ENCODE data around the gene RTN1. TPM values are rescaled to one million over a fixed set of nuclear protein-coding genes. Genes with fewer than 3 reads are reported as not detected.

RTN1 gene
- total and polyA plus RNA-seq, 2 experiments from 2014 or later: 0.15 TPM; not detected in 1

GRCh38 chr14:59588101-59588500 lies 282.5 kb downstream of the RTN1 start:
- in situ Hi-C loops (cut with MboI): no loop called here
- Histone ChIP-seq H3K4me2 (ENCODE audit: unreplicated experiment) (no peak overlapping the region), H3K4me1 (ENCODE audit: insufficient read depth) (no peaks in the 10 kb centered on the region), H4K20me1 (ENCODE audit: insufficient read depth) (no peaks in the 10 kb centered on the region), H3F3A (ENCODE audit: insufficient read depth) (no peaks in the 10 kb centered on the region), H3K9me2 (ENCODE audit: insufficient read depth) (no peaks in the 10 kb centered on the region), H3K27me3 (replicated peaks; ENCODE audit: insufficient read depth) (no peaks in the 10 kb centered on the region; the same call in 1 of the 2 replicates), H3K4me3 (no peak overlapping the region), H3K9me3 (ENCODE audit: low read depth) (no peaks in the 10 kb centered on the region), H3K79me2 (ENCODE audit: insufficient read depth) (no peaks in the 10 kb centered on the region), H3K9ac (no peak overlapping the region), H3K36me3 (ENCODE audit: low read depth) (no peaks in the 10 kb centered on the region), H2AFZ (no peak overlapping the region), H3K27ac (no peak overlapping the region)
- TF ChIP-seq EZH2phosphoT487 (IDR thresholded peaks at IDR 0.05; ENCODE audit: insufficient read depth, low read depth) (no peak), EZH2 (IDR thresholded peaks at IDR 0.05; ENCODE audit: insufficient read depth, poor library complexity, severe bottlenecking) (no peak)
- WGBS, 2 experiments (ENCODE audit: low coverage in 1 of 2, low lambda C conversion rate in 2 of 2, missing lambda C conversion rate in 2 of 2): 41 to 57% methylated on average over 3 of the region's 3 CpGs
- DNase-seq: no peak

GRCh38 chr14:59585891-59586554 lies 284.6 kb downstream of the RTN1 start:
- no peaks in the 10 kb centered on the region for H3K4me1 ChIP-seq (ENCODE audit: insufficient read depth)
- TF ChIP-seq EZH2phosphoT487 (IDR thresholded peaks at IDR 0.05; ENCODE audit: insufficient read depth, low read depth): no peak
- no peak for TF ChIP-seq EZH2 (IDR thresholded peaks at IDR 0.05; ENCODE audit: insufficient read depth, poor library complexity, severe bottlenecking)
- H4K20me1 ChIP-seq (ENCODE audit: insufficient read depth): no peaks in the 10 kb centered on the region
- no peaks in the 10 kb centered on the region for H3K9me2 ChIP-seq (ENCODE audit: insufficient read depth)
- no peaks in the 10 kb centered on the region for H3F3A ChIP-seq (ENCODE audit: insufficient read depth)
- no peaks in the 10 kb centered on the region for H3K36me3 ChIP-seq (ENCODE audit: low read depth)
- H3K9me3 ChIP-seq (ENCODE audit: low read depth): no peaks in the 10 kb centered on the region
- H3K4me3 ChIP-seq: no peak overlapping the region
- H3K4me2 ChIP-seq (ENCODE audit: unreplicated experiment): no peak overlapping the region
- H2AFZ ChIP-seq: no peak overlapping the region
- no peak for DNase-seq
- no peaks in the 10 kb centered on the region for H3K79me2 ChIP-seq (ENCODE audit: insufficient read depth)
- WGBS, 2 experiments (ENCODE audit: low coverage in 1 of 2, low lambda C conversion rate in 2 of 2, missing lambda C conversion rate in 2 of 2): 74 to 78% methylated on average over 10 of the region's 10 CpGs
- in situ Hi-C loops (cut with MboI): no loop called here
- no peak overlapping the region for H3K9ac ChIP-seq
- no peak overlapping the region for H3K27ac ChIP-seq
- no peaks in the 10 kb centered on the region; the same call in 1 of the 2 replicates for H3K27me3 ChIP-seq (replicated peaks; ENCODE audit: insufficient read depth)

GRCh38 chr14:59583755-59584154 lies 286.8 kb downstream of the RTN1 start:
- Histone ChIP-seq H4K20me1 (ENCODE audit: insufficient read depth) (no peaks in the 10 kb centered on the region), H3K4me1 (ENCODE audit: insufficient read depth) (no peaks in the 10 kb centered on the region), H3K27ac (no peak overlapping the region), H3K4me3 (no peak overlapping the region), H3K36me3 (ENCODE audit: low read depth) (no peaks in the 10 kb centered on the region), H3K79me2 (ENCODE audit: insufficient read depth) (no peaks in the 10 kb centered on the region), H2AFZ (no peak overlapping the region), H3K9ac (no peak overlapping the region), H3K9me2 (ENCODE audit: insufficient read depth) (no peaks in the 10 kb centered on the region), H3K9me3 (ENCODE audit: low read depth) (no peaks in the 10 kb centered on the region), H3K27me3 (replicated peaks; ENCODE audit: insufficient read depth) (no peaks in the 10 kb centered on the region; the same call in 1 of the 2 replicates), H3F3A (ENCODE audit: insufficient read depth) (no peaks in the 10 kb centered on the region), H3K4me2 (ENCODE audit: unreplicated experiment) (no peak overlapping the region)
- in situ Hi-C loops (cut with MboI): no loop called here
- TF ChIP-seq EZH2phosphoT487 (IDR thresholded peaks at IDR 0.05; ENCODE audit: insufficient read depth, low read depth): no peak
- TF ChIP-seq EZH2 (IDR thresholded peaks at IDR 0.05; ENCODE audit: insufficient read depth, poor library complexity, severe bottlenecking): no peak
- peak; percentile 56 for DNase-seq
- 26 to 28% methylated on average over 2 of the region's 2 CpGs for WGBS, 2 experiments (ENCODE audit: low coverage in 1 of 2, low lambda C conversion rate in 2 of 2, missing lambda C conversion rate in 2 of 2)

GRCh38 chr14:59582845-59583509 lies 287.6 kb downstream of the RTN1 start:
- Histone ChIP-seq H4K20me1 (ENCODE audit: insufficient read depth) (no peaks in the 10 kb centered on the region), H3K27ac (no peak overlapping the region), H3K9me2 (ENCODE audit: insufficient read depth) (no peaks in the 10 kb centered on the region), H3K36me3 (ENCODE audit: low read depth) (no peaks in the 10 kb centered on the region), H3K4me3 (no peak overlapping the region), H3K9me3 (ENCODE audit: low read depth) (no peaks in the 10 kb centered on the region), H3K9ac (no peak overlapping the region), H3K79me2 (ENCODE audit: insufficient read depth) (no peaks in the 10 kb centered on the region), H2AFZ (no peak overlapping the region), H3K4me1 (ENCODE audit: insufficient read depth) (no peaks in the 10 kb centered on the region), H3K4me2 (ENCODE audit: unreplicated experiment) (no peak overlapping the region), H3K27me3 (replicated peaks; ENCODE audit: insufficient read depth) (no peaks in the 10 kb centered on the region; the same call in 1 of the 2 replicates), H3F3A (ENCODE audit: insufficient read depth) (no peaks in the 10 kb centered on the region)
- no peak for DNase-seq
- 77 to 78% methylated on average over 23 of the region's 23 CpGs for WGBS, 2 experiments (ENCODE audit: low coverage in 1 of 2, low lambda C conversion rate in 2 of 2, missing lambda C conversion rate in 2 of 2)
- TF ChIP-seq EZH2phosphoT487 (IDR thresholded peaks at IDR 0.05; ENCODE audit: insufficient read depth, low read depth) (no peak), EZH2 (IDR thresholded peaks at IDR 0.05; ENCODE audit: insufficient read depth, poor library complexity, severe bottlenecking) (no peak)
- in situ Hi-C loops (cut with MboI): no loop called here

Measured in GM23248 (cell line).